Kidney capillary endothelial cell (primary cell): ENCODE measurements around the gene RIMBP3C.
"Not testable (repeated sequence)": the region's sequence is repeated elsewhere in the genome, so short reads cannot be mapped to it uniquely, and the experiment has no call there.

ENCODE experiments used
- DNase-seq: peaks from one replicate; pipeline ENCODE4 v3.0.0-alpha.2; 2018; ENCODE audit warnings: low spot score

RIMBP3C gene, protein sequence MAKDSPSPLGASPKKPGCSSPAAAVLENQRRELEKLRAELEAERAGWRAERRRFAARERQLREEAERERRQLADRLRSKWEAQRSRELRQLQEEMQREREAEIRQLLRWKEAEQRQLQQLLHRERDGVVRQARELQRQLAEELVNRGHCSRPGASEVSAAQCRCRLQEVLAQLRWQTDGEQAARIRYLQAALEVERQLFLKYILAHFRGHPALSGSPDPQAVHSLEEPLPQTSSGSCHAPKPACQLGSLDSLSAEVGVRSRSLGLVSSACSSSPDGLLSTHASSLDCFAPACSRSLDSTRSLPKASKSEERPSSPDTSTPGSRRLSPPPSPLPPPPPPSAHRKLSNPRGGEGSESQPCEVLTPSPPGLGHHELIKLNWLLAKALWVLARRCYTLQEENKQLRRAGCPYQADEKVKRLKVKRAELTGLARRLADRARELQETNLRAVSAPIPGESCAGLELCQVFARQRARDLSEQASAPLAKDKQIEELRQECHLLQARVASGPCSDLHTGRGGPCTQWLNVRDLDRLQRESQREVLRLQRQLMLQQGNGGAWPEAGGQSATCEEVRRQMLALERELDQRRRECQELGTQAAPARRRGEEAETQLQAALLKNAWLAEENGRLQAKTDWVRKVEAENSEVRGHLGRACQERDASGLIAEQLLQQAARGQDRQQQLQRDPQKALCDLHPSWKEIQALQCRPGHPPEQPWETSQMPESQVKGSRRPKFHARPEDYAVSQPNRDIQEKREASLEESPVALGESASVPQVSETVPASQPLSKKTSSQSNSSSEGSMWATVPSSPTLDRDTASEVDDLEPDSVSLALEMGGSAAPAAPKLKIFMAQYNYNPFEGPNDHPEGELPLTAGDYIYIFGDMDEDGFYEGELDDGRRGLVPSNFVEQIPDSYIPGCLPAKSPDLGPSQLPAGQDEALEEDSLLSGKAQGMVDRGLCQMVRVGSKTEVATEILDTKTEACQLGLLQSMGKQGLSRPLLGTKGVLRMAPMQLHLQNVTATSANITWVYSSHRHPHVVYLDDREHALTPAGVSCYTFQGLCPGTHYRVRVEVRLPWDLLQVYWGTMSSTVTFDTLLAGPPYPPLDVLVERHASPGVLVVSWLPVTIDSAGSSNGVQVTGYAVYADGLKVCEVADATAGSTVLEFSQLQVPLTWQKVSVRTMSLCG (N-terminal part only)

DNA sequence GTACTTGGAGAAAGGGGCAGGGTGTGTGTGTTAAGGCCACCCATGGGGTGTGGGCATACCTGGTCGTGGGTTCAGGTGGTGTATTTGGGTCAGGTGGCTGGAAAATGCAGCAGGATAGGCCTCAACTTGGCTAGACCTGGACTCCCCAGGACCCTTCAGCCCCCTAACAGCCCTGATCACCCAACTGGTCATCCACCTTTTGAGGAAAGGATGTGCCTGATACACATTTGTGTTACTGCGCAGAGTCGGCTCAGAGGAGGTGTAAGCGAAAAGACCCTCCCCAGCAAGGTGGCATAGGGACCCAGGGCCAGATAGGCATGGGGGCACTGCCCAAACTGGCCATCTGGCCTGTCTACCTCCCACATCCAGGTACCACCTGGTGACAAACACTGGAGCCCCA, at the start of gene RIMBP3C:
Gene RIMBP3C (minus strand): TSS at position 101 of the 400 bp plus-strand sequence. CDS start 485 bp downstream, outside the sequence.
- not testable (repeated sequence) for DNase-seq

GRCh38 chr22:21599053-21599893, 48.0 kb upstream of the RIMBP3C start:
- no peak for DNase-seq

- no peak for DNase-seq
These were observed 47.0 kb upstream of the RIMBP3C start for GRCh38 chr22:21598302-21598701.

DNA sequence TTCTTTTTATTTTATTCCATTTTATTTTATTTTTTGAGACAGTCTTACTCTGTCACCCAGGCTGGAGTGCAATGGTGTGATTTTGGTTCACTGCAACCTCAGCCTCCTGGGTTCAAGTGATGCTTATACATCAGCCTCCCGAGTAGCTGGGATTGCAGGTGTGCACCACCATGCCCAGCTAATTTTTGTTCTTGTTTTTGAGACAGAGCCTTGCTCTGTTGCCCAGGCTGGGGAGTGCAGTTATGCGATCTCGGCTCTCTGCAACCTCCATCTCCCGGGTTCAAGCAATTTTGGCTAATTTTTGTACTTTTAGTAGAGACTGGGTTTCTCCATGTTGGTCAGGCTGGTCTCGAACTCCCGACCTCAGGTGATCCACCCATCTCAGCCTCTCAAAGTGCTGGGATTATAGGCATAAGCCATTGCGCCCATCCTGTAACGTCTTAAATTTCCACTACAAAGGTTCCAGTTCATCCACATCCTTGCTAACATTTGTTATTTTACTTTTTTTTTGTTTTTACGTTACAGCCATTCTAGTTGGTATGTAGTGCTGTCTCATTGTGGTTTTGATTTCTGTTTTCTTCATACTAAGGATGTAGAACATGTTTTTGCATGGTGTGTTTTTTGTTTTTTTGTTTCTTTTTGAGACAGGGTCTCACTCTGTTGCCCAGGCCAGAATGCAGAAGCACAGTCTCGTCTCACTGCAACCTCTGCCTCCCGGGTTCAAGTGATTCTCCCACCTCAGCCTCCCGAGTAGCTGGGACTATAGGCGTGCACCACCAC, 45.3 kb upstream of the RIMBP3C start:
- DNase-seq: not testable (repeated sequence)

- no peak for DNase-seq
These were observed 43.7 kb upstream of the RIMBP3C start for GRCh38 chr22:21594865-21595452.

DNA sequence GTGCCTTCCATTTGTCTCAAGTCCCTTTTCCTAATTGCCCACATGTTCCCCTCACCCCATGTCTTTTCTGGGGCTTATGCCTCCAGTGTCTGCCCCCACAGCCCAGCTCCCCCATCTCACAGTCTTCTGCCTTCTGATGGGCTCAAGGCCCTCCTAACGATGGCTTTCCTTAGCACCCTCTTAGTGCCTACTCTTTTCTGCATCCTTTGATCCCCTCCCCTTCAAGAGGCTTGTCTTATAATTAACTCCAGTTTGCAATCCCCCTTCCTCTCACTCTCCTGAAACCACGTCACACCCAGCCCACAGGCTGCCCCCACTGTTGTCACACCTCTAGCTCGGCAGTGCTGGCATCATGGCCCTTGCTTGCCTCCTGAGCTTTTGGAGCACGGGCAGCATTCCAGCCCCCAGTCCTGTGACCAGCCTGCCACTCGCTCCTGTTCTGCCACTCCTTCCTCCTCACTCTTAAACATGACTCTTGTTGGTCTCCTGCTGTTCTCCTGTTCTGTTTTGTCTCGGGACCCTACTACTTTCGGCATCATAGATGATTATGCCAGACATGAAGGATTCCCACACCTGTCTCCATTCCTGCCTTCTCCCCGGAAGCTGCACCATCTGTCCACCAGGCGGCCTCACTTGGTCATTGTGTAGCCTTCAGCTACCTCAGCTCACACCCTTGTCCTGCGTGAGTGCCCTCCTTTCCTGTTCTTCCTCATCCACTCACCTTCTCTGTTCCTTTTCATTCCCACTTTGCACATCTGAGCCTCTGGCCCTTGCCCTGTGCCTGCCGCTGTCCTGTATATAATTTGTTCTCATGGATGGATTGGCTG, 42.4 kb upstream of the RIMBP3C start:
- DNase-seq: no peak

- no peak for DNase-seq
These were observed 41.2 kb upstream of the RIMBP3C start for GRCh38 chr22:21592422-21592821.

DNA sequence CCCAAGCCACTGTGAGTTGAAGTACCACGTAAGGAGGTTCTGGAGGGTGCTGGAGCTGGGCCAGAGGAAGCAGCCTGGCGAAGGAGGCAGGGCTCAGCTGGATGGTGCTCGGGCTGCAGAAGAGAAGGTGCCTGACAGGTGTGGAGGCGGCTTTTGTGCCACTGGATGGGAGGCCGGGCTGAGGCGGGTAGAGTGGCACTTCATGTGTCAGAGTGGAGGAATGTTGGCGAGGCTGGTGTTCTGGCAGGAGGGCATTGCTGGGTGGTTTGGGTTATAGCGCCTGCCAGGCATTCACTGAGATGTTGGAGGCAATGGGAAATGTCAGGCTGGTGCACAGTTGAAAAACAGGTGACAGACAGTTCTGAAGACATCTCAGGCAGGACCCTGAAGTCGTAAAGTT, 40.4 kb upstream of the RIMBP3C start:
- DNase-seq: no peak

GRCh38 chr22:21590809-21591641, 39.8 kb upstream of the RIMBP3C start:
- DNase-seq: no peak

DNA sequence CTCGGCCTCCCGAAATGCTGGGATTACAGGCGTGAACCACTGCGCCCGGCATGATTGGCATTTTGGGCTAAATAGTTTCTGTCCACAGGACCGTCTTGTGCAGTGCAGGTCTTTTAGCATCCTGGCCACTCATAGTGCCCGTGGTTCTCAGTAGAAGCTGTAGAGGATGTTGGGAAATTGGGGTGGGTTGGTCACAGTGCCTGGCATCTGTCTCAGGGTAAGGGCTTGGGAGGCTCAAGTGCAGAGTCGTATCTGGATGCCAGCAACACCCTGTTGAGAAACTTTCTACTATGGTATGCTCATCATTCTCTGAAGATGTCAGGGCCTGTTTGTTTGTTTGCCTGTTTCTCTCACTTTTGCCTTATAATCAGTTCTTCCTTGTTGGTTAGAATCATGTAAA, 38.1 kb upstream of the RIMBP3C start:
- DNase-seq: no peak

DNA sequence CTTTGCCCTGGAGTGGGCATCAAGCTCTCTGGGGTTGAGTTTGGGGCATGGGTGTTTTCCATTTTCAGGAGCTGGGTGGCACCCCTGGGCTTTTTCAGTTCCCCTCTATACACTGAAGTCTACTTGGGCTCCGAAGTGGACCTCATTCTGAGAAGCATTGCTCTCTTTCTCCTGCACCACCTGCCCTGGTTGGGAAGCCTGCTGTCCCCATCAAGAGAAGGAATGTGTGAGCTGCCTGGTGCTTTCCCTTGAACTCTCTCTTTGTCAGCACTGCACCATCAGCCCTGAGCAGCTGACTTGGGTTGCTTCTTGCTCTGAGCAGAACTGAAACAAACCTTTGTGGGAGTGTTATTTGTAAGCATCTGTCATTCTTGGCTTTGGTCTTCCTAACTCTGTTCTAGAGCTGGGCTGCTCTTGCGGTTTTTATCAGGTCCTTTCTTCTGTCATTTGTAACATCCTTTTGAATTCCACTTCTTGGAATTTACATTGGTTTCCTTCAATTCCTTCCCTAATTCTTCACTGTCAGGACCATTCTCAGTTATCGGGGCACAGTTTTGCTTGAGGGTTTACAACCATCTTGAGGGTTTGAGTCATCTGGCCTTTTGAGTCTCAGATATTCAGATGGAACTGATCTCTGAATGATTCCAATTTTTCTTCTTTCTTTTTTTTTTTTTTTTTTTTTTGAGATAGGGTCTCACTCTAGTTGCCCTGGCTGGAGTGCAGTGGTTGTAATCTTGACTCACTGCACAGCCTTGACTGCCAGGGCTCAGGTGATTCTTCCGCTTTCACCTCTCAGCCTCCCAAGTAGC, 36.7 kb upstream of the RIMBP3C start:
- no peak for DNase-seq

DNA sequence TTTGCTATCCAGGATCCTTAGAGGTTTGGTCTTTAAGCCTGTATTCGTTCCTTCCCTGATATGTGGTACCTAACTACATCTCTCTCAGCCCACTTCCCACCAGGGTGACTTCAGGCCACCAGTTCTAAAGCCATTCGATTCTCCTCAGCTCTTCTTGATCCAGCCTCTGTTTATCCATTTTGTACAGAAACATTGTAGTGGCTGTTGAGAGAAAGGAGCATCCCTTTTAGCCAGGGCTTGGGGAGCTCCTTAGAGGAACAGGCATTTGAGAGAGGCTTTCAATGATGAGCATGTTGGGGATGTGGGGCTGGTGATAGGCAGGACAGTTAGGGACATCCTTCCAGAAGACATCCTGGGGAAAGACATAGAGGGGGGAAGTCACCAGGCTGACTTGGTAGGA, 34.1 kb upstream of the RIMBP3C start:
- no peak for DNase-seq

- DNase-seq: no peak
These were observed 31.8 kb upstream of the RIMBP3C start for GRCh38 chr22:21582801-21583740.

DNA sequence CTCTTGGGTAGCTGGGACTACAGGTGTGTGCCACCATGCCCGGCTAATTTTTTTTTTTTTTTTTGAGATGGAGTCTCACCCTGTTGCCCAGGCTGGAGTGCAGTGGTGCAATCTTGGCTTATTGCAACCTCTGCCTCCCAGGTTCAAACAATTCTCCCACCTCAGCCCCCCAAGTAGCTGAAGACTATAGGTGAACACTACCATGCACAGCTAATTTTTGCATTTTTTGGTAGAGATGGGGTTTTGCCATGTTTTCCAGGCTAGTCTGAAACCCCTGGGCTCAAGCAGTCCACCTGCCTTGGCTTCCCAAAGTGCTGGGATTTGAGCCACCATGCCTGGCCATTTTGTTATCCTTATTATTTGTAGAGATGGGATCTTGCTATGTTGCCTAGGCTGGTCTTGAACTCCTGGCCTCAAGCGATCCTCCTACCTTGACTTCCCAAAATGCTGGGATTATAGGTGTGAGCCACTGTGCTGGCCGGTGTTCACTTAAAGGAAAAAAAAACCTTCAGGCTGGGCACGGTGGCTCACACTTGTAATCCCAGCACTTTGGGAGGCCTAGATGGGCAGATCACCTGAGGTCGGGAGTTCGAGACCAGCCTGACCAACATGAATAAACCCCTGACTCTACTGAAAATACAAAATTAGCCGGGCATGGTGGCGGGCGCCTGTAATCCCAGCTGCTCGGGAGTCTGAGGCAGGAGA, 29.9 kb upstream of the RIMBP3C start:
- not testable (repeated sequence) for DNase-seq

- not testable (repeated sequence) for DNase-seq
These were observed 29.4 kb upstream of the RIMBP3C start for GRCh38 chr22:21580623-21581007.

GRCh38 chr22:21579474-21579851, 28.2 kb upstream of the RIMBP3C start:
- no peak for DNase-seq
